IMR-90 (cell line): ENCODE data around the gene GPR171. TPM values are rescaled to one million over a fixed set of nuclear protein-coding genes. Genes with fewer than 3 reads are reported as not detected.

Source experiments
- ATAC-seq: fragments of 200-7000 bp; cut with Tn5 transposase; 2 replicates; pipeline ENCODE4 v1.9.1; 2020; ENCODE audit warnings: low read depth, mild to moderate bottlenecking, moderate library complexity
- BruUV-seq: library from RNA; stranded (reverse); fragments of 400-500 nt; replicated peaks from 2 replicates; lab custom pipeline; 2021; lab: Mats Ljungman, UMichigan
- CTCF ChIA-PET: fragments of 300-600 bp; formaldehyde crosslinking; extraction: SDS; loops from one replicate; lab custom pipeline; 2021; ENCODE audit warnings: antibody characterized with exemption; lab: Yijun Ruan, JAX
- POLR2A ChIA-PET: fragments of 300-600 bp; sonication (Branson Sonifier 250); formaldehyde crosslinking; loops from one replicate; lab custom pipeline; 2022; ENCODE audit warnings: antibody characterized with exemption; ENCODE audit not compliant: unreplicated experiment; lab: Charles Lee
- DNase-seq: peaks from one replicate; pipeline ENCODE4 v3.0.0; 2013
- H2AFZ ChIP-seq: replicated peaks from 2 replicates; pipeline ENCODE3; 2013; ENCODE audit warnings: low read length, mild to moderate bottlenecking; ENCODE audit not compliant: poor library complexity
- H2AK5ac ChIP-seq: 2 replicates; pipeline ENCODE4 v1.6.1; 2013; ENCODE audit warnings: low read depth, low read length, inconsistent platforms
- H2AK9ac ChIP-seq: replicated peaks from 2 replicates; pipeline ENCODE3; 2013; ENCODE audit warnings: mild to moderate bottlenecking, low read depth, low read length, moderate library complexity; ENCODE audit not compliant: poor library complexity
- H2BK120ac ChIP-seq: 2 replicates; pipeline ENCODE4 v1.6.1; 2013; ENCODE audit warnings: low read depth, low read length, inconsistent platforms
- H2BK15ac ChIP-seq: 3 replicates; pipeline ENCODE4 v1.6.1; 2013; ENCODE audit warnings: low read depth, low read length, inconsistent platforms
- H2BK20ac ChIP-seq: 2 replicates; pipeline ENCODE4 v1.6.1; 2013; ENCODE audit warnings: low read depth, mild to moderate bottlenecking, inconsistent platforms, low read length, moderate library complexity
- H2BK5ac ChIP-seq: 2 replicates; pipeline ENCODE4 v1.6.1; 2013; ENCODE audit warnings: mild to moderate bottlenecking, low read depth, low read length, inconsistent platforms; ENCODE audit not compliant: poor library complexity, severe bottlenecking
- H3K14ac ChIP-seq: replicated peaks from 2 replicates; pipeline ENCODE4 v1.6.1; 2013; ENCODE audit warnings: low read depth, low read length, inconsistent platforms
- H3K18ac ChIP-seq: 2 replicates; pipeline ENCODE4 v1.6.1; 2013; ENCODE audit warnings: low read depth, low read length, control low read depth
- H3K23ac ChIP-seq: 2 replicates; pipeline ENCODE4 v1.6.1; 2013; ENCODE audit warnings: low read depth, low read length, inconsistent platforms
- H3K27ac ChIP-seq: 2 replicates; pipeline ENCODE4 v1.5.1; 2013; ENCODE audit warnings: mild to moderate bottlenecking, control low read depth, low read length; ENCODE audit not compliant: insufficient read depth
- H3K27me3 ChIP-seq: 2 replicates; pipeline ENCODE4 v1.6.1; 2013; ENCODE audit warnings: low read length; ENCODE audit not compliant: control insufficient read depth, insufficient read depth
- H3K36me3 ChIP-seq: 2 replicates; pipeline ENCODE4 v1.6.1; 2013; ENCODE audit warnings: low read length, mixed read lengths; ENCODE audit not compliant: control insufficient read depth, insufficient read depth
- H3K4ac ChIP-seq: 2 replicates; pipeline ENCODE4 v1.6.1; 2013; ENCODE audit warnings: low read depth, low read length, inconsistent platforms
- H3K4me1 ChIP-seq: 2 replicates; pipeline ENCODE4 v1.6.1; 2013; ENCODE audit warnings: low read length, mixed read lengths; ENCODE audit not compliant: control insufficient read depth, insufficient read depth
- H3K4me2 ChIP-seq: 2 replicates; pipeline ENCODE4 v1.6.1; 2013; ENCODE audit warnings: low read depth, mild to moderate bottlenecking, control low read depth, low read length, moderate library complexity
- H3K4me3 ChIP-seq: 2 replicates; pipeline ENCODE4 v1.5.1; 2013; ENCODE audit warnings: low read depth, mild to moderate bottlenecking, control low read depth, low read length, moderate library complexity; ENCODE audit not compliant: insufficient read depth
- H3K56ac ChIP-seq: 2 replicates; pipeline ENCODE4 v1.6.1; 2013; ENCODE audit warnings: low read length, inconsistent platforms; ENCODE audit not compliant: insufficient read depth; ENCODE audit errors: extremely low read depth
- H3K79me1 ChIP-seq, 2 experiments: 2 replicates each; pipeline ENCODE4 v1.6.1; 2013; ENCODE audit warnings: low read length in 2 of 2, inconsistent platforms in 1 of 2, low read depth in 1 of 2
- H3K9ac ChIP-seq: 2 replicates; pipeline ENCODE4 v1.6.1; 2013; ENCODE audit warnings: low read depth, low read length, control low read depth
- H3K9me1 ChIP-seq: 2 replicates; pipeline ENCODE4 v1.6.1; 2013; ENCODE audit warnings: low read length, inconsistent platforms; ENCODE audit not compliant: insufficient read depth
- H3K9me3 ChIP-seq: 2 replicates; pipeline ENCODE4 v1.6.1; 2013; ENCODE audit warnings: low read length; ENCODE audit not compliant: control insufficient read depth, insufficient read depth
- H4K20me1 ChIP-seq: 2 replicates; pipeline ENCODE4 v1.6.1; 2013; ENCODE audit warnings: low read length, inconsistent platforms; ENCODE audit not compliant: insufficient read depth
- H4K5ac ChIP-seq: 2 replicates; pipeline ENCODE4 v1.6.1; 2013; ENCODE audit warnings: mild to moderate bottlenecking, low read depth, low read length, control low read depth
- H4K8ac ChIP-seq, 2 experiments: 2 replicates each; pipeline ENCODE4 v1.6.1; 2013; ENCODE audit warnings: low read depth in 2 of 2, low read length in 2 of 2, control low read depth in 1 of 2, inconsistent platforms in 1 of 2
- H4K91ac ChIP-seq: 2 replicates; pipeline ENCODE4 v1.6.1; 2013; ENCODE audit warnings: low read depth, low read length, inconsistent platforms; ENCODE audit not compliant: insufficient read depth
- BHLHE40 ChIP-seq: fragments of 150-350 bp; IDR thresholded peaks from 2 replicates; pipeline ENCODE4 v1.6.1; 2016; ENCODE audit warnings: mild to moderate bottlenecking, low read depth, low read length
- CEBPB ChIP-seq: IDR thresholded peaks from 2 replicates; pipeline ENCODE4 v1.6.1; 2012; ENCODE audit warnings: low read depth, low read length, improper control_type of control experiment
- CTCF ChIP-seq: conservative IDR thresholded peaks from 2 replicates; pipeline ENCODE4 v1.5.1; 2012; ENCODE audit warnings: mild to moderate bottlenecking, low read depth, low read length, improper control_type of control experiment
- ELK1 ChIP-seq: fragments of 150-350 bp; IDR thresholded peaks from 2 replicates; pipeline ENCODE4 v1.6.1; 2016; ENCODE audit warnings: low read depth, mild to moderate bottlenecking, low read length, moderate library complexity, borderline replicate concordance
- FOS ChIP-seq: fragments of 150-350 bp; IDR thresholded peaks from 2 replicates; pipeline ENCODE4 v1.6.1; 2016; ENCODE audit warnings: low read depth, low read length
- MAFK ChIP-seq: IDR thresholded peaks from 2 replicates; pipeline ENCODE4 v1.6.1; 2012; ENCODE audit warnings: low read depth, low read length, improper control_type of control experiment
- MAZ ChIP-seq: IDR thresholded peaks from 2 replicates; pipeline ENCODE4 v1.6.1; 2012; ENCODE audit warnings: low read depth, mild to moderate bottlenecking, low read length, improper control_type of control experiment, moderate library complexity, borderline replicate concordance
- MXI1 ChIP-seq: IDR thresholded peaks from 2 replicates; pipeline ENCODE4 v1.6.1; 2012; ENCODE audit warnings: low read depth, mild to moderate bottlenecking, low read length, moderate library complexity, borderline replicate concordance
- POLR2A ChIP-seq: IDR thresholded peaks from 2 replicates; pipeline ENCODE4 v1.6.1; 2012; ENCODE audit warnings: mild to moderate bottlenecking, low read depth, low read length
- RAD21 ChIP-seq: IDR thresholded peaks from 2 replicates; pipeline ENCODE4 v1.6.1; 2012; ENCODE audit warnings: low read length, improper control_type of control experiment
- RCOR1 ChIP-seq: IDR thresholded peaks from 2 replicates; pipeline ENCODE4 v1.6.1; 2012; ENCODE audit warnings: mild to moderate bottlenecking, low read length, improper control_type of control experiment; ENCODE audit not compliant: insufficient replicate concordance
- RFX5 ChIP-seq: IDR thresholded peaks from 2 replicates; pipeline ENCODE4 v1.8.0; 2012; ENCODE audit warnings: low read depth, mild to moderate bottlenecking, low read length, moderate library complexity
- USF2 ChIP-seq: fragments of 150-350 bp; IDR thresholded peaks from 2 replicates; pipeline ENCODE4 v1.6.1; 2017; ENCODE audit warnings: mild to moderate bottlenecking, antibody characterized with exemption, low read length, low read depth
- WGBS, 2 experiments: methylation state at CpG; one replicate each; pipeline versions ENCODE4 v1.1.5 to v1.1.7; 2013; ENCODE audit warnings: missing lambda C conversion rate in 2 of 2; ENCODE audit not compliant: insufficient read length in 1 of 2; ENCODE audit errors: extremely low coverage in 2 of 2; 5-methylcytosine and 5-hydroxymethylcytosine counted together
- dilution Hi-C: fragments of 300-500 bp; cut with HindIII; formaldehyde crosslinking; loops from one replicate; pipeline ENCODE4 v1.14.3; 2018; ENCODE audit warnings: low sequenced_read_pairs; ENCODE audit not compliant: unreplicated experiment
- in situ Hi-C: fragments of 300-500 bp; cut with MboI; formaldehyde crosslinking; loops from 3 replicates; pipeline ENCODE4 v1.14.3; 2019; ENCODE audit warnings: low sequenced_read_pairs, inconsistent platforms, mixed read lengths
- intact Hi-C: fragments of 100-400 bp; cut with micrococcal nuclease; formaldehyde crosslinking; loops from 2 replicates; pipeline ENCODE4 v1.10.0; 2022
- polyA plus RNA-seq, 3 experiments: library from polyadenylated mRNA; depleted of rRNA; stranded (reverse); fragments of >200 nt; gene quantifications; 2 replicates each; pipeline ENCODE4 v1.2.3, GENCODE V29; 2012; ENCODE audit warnings: low replicate concordance in 1 of 3
- total RNA-seq: library from RNA; depleted of rRNA; stranded (reverse); fragments of >200 nt; gene quantifications from 2 replicates; pipeline ENCODE4 v1.2.3, GENCODE V29; 2012

GPR171 gene
- total and polyA plus RNA-seq, 2 of the 4 experiments (the other 2 are of a cell fraction), result not detected

GRCh38 chr3:151174351-151174750 lies 28.7 kb downstream of the GPR171 start:
- ATAC-seq, result no peak
- intact Hi-C loops, result no loop called here
- dilution Hi-C loops, result no loop called here
- H2BK20ac ChIP-seq, result no peak overlapping the region
- no peak overlapping the region for H3K4me2 ChIP-seq
- no peaks in the 10 kb centered on the region for H3K9me1 ChIP-seq
- H2AFZ ChIP-seq, result no peak overlapping the region
- no peak overlapping the region for H4K5ac ChIP-seq
- H2BK15ac ChIP-seq, result no peak overlapping the region
- no TSS peak for BruUV-seq
- no peak overlapping the region for H3K23ac ChIP-seq
- TF ChIP-seq RFX5 (no peak), CEBPB (no peak), MAFK (no peak), ELK1 (no peak), RAD21 (no peak), FOS (no peak), POLR2A (no peak), MAZ (no peak), MXI1 (no peak), USF2 (no peak), BHLHE40 (no peak), CTCF (no peak), RCOR1 (no peak)
- ChIA-PET POLR2A (no interaction called here), CTCF (interaction anchor here (0.7 kb wide), 1 partner anchor 1268 kb away, joined by 4 read pairs; no protein-coding TSS in a partner anchor)
- WGBS, 2 experiments, result no CpG with 5 or more reads among the region's 2 CpGs
- no peak overlapping the region for H4K8ac ChIP-seq
- in situ Hi-C loops, result no loop called here
- no peak overlapping the region for H2AK5ac ChIP-seq
- H3K4me3 ChIP-seq, result no peak overlapping the region
- no peak overlapping the region for H3K56ac ChIP-seq
- no peaks in the 10 kb centered on the region for H3K9me3 ChIP-seq
- no peak overlapping the region for H3K4ac ChIP-seq
- H2BK5ac ChIP-seq, result no peak overlapping the region
- DNase-seq, result no peak
- no peak overlapping the region for H2AK9ac ChIP-seq
- H3K9ac ChIP-seq, result no peak overlapping the region
- no peaks in the 10 kb centered on the region for H3K36me3 ChIP-seq
- no peaks in the 10 kb centered on the region for H4K20me1 ChIP-seq
- H3K27ac ChIP-seq, result no peak overlapping the region
- no peaks in the 10 kb centered on the region for H3K79me1 ChIP-seq
- no peak overlapping the region for H4K91ac ChIP-seq
- H3K4me1 ChIP-seq, result no peaks in the 10 kb centered on the region
- no peak overlapping the region for H3K18ac ChIP-seq
- H3K27me3 ChIP-seq, result no peaks in the 10 kb centered on the region; the same call in 1 of the 2 replicates
- no peak overlapping the region for H2BK120ac ChIP-seq
- H3K14ac ChIP-seq, result no peak overlapping the region
